ENCODE data around the gene CLEC4E.

The CLEC4E gene

GRCh38 chr12:8493084-8493483 lies 47.6 kb downstream of the CLEC4E start:
- H3K4me3 ChIP-seq (ENCODE audit: low read depth, low read length): no peak overlapping the region
- DNase-seq (ENCODE audit: low read depth): no peak
- TF ChIP-seq, protein P1, sequence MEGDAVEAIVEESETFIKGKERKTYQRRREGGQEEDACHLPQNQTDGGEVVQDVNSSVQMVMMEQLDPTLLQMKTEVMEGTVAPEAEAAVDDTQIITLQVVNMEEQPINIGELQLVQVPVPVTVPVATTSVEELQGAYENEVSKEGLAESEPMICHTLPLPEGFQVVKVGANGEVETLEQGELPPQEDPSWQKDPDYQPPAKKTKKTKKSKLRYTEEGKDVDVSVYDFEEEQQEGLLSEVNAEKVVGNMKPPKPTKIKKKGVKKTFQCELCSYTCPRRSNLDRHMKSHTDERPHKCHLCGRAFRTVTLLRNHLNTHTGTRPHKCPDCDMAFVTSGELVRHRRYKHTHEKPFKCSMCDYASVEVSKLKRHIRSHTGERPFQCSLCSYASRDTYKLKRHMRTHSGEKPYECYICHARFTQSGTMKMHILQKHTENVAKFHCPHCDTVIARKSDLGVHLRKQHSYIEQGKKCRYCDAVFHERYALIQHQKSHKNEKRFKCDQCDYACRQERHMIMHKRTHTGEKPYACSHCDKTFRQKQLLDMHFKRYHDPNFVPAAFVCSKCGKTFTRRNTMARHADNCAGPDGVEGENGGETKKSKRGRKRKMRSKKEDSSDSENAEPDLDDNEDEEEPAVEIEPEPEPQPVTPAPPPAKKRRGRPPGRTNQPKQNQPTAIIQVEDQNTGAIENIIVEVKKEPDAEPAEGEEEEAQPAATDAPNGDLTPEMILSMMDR (conservative IDR thresholded peaks at IDR 0.05; ENCODE audit: low read depth, low read length): no peak

DNA sequence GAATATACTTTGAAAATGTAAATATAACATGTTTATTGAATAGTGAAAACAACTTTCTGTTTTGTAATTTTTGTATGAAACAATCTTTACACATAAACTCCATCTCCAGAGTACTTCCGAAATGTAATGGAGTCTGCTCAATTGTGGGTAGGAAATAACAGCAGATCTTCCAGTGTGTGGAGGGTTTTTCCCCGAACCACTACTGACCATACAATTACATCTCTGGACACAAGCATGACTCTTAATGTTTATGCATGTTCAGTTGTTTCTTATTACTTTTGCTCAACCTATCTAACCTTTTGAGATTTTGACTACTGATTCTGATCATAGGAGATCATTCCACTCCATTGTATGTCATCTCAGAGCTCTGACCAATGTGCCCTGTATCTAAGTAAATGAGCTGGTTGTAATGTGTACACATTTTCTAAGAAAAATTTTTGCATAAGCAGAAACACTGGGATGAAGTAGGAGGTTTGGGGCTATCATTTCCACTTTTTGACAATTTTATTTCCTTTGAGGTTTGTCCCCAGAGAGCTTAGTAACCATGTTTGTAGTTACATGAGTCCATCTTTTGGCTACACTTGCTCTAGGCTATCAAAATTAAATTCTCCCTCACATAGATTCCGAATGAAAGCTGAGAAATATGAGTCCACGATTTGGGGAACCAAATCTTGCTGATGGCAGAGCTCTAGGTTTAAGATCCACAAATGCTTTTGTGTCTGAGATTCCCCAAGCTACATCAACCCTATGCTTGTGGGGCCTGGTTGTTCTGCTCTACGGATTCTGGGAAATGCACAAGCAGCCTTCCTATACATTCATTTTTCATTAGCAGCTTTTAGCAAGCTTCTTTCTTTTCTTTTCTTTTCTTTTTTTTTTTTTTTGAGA lies 48.8 kb downstream of the CLEC4E start:
- no peak overlapping the region for H3K4me3 ChIP-seq (ENCODE audit: low read depth, low read length)
- no peak for DNase-seq (ENCODE audit: low read depth)
- TF ChIP-seq, protein P1 (conservative IDR thresholded peaks at IDR 0.05; ENCODE audit: low read depth, low read length): no peak

Data from choroid plexus epithelial cell (primary cell).